Lower leg skin (tissue), 4 donors: ENCODE data around the gene RPL13. TPM values are rescaled to one million over a fixed set of nuclear protein-coding genes. Genes with fewer than 3 reads are reported as not detected.
"Not testable (repeated sequence)": the region's sequence is repeated elsewhere in the genome, so short reads cannot be mapped to it uniquely, and the experiment has no call there.

Source experiments
- DNase-seq, 2 donors: peaks; one replicate each; pipeline ENCODE4 v3.0.0-alpha.2; 2019; ENCODE audit warnings: low spot score in 2 of 2
- H3K4me3 ChIP-seq: fragments of 200-600 bp; sonication (generic); 2 replicates; pipeline ENCODE4 v1.5.1; 2017; ENCODE audit warnings: mild to moderate bottlenecking, low read depth; ENCODE audit not compliant: poor library complexity, severe bottlenecking
- POLR2A ChIP-seq, 2 donors: fragments of 450-650 bp; IDR thresholded peaks; one replicate each; pipeline ENCODE4 v1.6.1; 2016 to 2017; ENCODE audit warnings: antibody characterized with exemption in 2 of 2, mild to moderate bottlenecking in 1 of 2, moderate library complexity in 1 of 2
- whole genome bisulfite sequencing, 2 donors: methylation state at CpG; one replicate each; pipeline ENCODE4 v1.1.5; 2018; 5-methylcytosine and 5-hydroxymethylcytosine counted together
- intact Hi-C: fragments of 100-400 bp; cut with DNase I; formaldehyde crosslinking; loops from one replicate; pipeline ENCODE4 v1.15.0; 2023; ENCODE audit warnings: low total_unique reads
- total RNA-seq, 4 donors: library from RNA; depleted of rRNA; stranded (reverse); fragments of >200 nt; gene quantifications; one replicate each; pipeline ENCODE4 v1.1.0, GENCODE V29; 2016
- TF ChIP-seq, protein P1 (sequence below), 3 donors: fragments of 450-650 bp; IDR thresholded peaks; one replicate each; pipeline ENCODE4 v1.5.1; 2016; ENCODE audit warnings: antibody characterized with exemption in 3 of 3, mild to moderate bottlenecking in 3 of 3, moderate library complexity in 2 of 3

Gene RPL13
- total RNA-seq, 4 donors from 2014 or later: 8,523 to 25,229 (median 9,742) TPM

DNA sequence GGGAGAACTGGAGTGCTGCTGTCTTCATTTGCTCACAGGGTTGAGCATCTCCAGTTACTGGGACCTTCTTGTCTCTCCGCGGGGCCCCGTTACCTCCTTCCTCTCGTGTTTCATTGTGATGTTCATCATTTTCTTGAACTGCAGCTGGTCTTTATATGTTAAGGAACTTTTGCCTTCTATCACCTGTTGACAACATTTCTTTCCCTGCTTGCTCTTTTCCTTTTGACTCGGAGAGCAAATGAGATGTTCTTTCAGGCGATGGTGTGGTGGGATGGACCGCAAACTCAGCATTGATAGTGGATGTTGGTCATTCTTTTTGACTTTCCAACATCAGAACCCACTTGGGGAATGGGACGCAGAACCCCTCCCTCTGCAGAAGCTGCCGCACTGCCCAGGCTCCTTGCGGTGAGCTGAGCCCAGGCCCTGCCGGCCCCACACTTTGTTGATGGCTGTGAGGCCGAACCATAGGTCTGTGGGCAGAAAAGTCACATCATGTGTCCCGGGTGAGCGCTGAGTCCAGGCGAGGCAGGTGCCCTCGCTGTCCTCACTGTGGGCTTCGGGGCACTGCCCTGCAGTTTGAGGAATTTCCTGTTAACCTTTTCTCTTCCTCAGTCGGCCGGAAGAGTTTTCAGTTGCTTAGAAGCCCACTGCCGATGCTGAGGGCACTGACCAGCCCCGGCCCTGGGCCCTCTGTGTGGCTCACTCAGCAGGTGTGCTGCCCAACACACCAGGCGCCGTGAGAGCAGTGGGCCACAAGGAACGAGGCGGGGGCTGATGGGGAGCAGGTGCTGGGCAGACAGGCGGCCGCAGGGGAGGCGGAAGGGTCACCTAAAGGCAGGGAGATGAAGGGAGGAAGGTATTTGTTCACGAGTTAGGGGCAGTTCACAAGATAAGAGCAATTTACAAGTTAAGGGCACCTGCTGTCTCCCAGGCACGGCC lies 7.4 kb downstream of the RPL13 start:
- 77 to 82% methylated on average over 30 of the region's 30 CpGs for WGBS, 2 donors
- no peak for DNase-seq
- no peak for TF ChIP-seq POLR2A (IDR thresholded peaks at IDR 0.05)
- TF ChIP-seq, protein P1, sequence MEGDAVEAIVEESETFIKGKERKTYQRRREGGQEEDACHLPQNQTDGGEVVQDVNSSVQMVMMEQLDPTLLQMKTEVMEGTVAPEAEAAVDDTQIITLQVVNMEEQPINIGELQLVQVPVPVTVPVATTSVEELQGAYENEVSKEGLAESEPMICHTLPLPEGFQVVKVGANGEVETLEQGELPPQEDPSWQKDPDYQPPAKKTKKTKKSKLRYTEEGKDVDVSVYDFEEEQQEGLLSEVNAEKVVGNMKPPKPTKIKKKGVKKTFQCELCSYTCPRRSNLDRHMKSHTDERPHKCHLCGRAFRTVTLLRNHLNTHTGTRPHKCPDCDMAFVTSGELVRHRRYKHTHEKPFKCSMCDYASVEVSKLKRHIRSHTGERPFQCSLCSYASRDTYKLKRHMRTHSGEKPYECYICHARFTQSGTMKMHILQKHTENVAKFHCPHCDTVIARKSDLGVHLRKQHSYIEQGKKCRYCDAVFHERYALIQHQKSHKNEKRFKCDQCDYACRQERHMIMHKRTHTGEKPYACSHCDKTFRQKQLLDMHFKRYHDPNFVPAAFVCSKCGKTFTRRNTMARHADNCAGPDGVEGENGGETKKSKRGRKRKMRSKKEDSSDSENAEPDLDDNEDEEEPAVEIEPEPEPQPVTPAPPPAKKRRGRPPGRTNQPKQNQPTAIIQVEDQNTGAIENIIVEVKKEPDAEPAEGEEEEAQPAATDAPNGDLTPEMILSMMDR (IDR thresholded peaks at IDR 0.05): no peak
- intact Hi-C loops: no loop called here
- no peak overlapping the region for H3K4me3 ChIP-seq

DNA sequence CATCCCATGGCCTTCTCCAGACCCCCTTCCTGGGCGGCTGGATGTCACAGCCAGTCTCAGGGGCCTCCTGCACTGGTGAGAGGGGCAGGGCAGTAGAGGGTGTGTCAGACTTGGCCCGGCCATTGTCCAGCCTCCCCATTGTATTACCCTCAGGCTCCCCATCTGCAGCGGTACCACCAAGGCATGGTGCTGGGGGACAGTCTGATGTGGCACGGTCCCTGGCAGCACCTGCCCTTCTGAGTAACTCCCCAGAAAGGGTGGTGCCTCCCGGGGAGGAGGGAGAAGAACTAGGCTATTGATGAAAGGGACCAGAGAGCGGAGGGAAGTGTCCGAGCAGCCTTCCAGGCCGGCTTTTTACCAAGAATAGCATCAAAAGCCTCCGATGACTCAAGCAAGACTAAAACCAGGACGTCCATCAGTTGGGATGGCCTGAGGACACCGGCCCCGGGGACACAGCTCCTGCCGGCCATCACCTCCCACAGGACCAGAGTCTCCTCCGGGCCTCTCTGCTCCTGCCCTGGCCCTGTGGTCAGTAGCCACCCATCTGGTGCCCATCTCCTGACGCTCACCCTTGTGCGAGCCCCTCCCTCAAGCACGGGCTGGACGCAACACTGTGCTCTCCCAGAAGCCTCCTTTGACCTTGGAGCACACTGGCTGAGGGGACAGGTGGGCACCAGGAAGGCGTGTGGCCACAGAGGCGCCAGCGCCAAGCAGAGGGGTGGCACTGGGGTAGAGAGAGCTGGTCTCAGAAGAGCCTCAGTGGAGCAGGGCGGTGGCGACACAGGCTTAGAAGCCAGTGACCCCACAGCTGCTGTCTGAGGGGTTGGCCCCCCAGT lies 9.2 kb downstream of the RPL13 start:
- H3K4me3 ChIP-seq: no peak overlapping the region
- TF ChIP-seq, protein P1 (IDR thresholded peaks at IDR 0.05): no peak
- no peak for TF ChIP-seq POLR2A (IDR thresholded peaks at IDR 0.05)
- intact Hi-C loops: no loop called here
- WGBS, 2 donors: 77 to 80% methylated on average over 22 to 23 of the region's 23 CpGs
- no peak for DNase-seq

DNA sequence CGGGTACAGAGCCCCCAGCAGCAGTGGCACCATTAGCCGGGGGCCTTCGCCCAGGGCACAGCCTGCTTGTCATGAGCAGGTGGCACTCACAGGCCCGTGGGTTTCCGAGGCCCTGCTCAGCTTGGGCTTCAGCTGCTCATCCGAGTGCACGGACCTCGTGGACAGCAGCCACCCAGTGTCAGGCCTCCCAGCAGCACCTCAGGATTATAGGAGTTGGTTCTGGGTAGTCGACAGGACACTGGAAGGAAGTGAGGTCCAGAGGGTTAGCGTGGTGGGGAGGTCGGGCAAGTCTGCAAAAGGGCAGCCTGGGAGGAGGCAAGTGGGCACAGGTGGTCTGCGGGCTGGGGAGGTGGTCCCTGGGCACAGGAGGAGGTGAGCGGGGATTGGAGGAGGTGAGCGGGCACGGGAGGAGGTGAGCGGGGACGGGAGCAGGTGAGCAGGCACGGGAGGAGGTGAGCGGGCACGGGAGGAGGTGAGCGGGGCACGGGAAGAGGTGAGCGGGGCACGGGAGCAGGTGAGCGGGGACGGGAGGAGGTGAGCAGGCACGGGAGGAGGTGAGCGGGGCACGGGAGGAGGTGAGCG lies 10.0 kb downstream of the RPL13 start:
- TF ChIP-seq, protein P1 (IDR thresholded peaks at IDR 0.05): no peak
- TF ChIP-seq POLR2A (IDR thresholded peaks at IDR 0.05): no peak
- WGBS, 2 donors: 75 to 86% methylated on average over 24 to 29 of the region's 30 CpGs
- intact Hi-C loops: no loop called here
- no peak overlapping the region for H3K4me3 ChIP-seq
- no peak for DNase-seq

DNA sequence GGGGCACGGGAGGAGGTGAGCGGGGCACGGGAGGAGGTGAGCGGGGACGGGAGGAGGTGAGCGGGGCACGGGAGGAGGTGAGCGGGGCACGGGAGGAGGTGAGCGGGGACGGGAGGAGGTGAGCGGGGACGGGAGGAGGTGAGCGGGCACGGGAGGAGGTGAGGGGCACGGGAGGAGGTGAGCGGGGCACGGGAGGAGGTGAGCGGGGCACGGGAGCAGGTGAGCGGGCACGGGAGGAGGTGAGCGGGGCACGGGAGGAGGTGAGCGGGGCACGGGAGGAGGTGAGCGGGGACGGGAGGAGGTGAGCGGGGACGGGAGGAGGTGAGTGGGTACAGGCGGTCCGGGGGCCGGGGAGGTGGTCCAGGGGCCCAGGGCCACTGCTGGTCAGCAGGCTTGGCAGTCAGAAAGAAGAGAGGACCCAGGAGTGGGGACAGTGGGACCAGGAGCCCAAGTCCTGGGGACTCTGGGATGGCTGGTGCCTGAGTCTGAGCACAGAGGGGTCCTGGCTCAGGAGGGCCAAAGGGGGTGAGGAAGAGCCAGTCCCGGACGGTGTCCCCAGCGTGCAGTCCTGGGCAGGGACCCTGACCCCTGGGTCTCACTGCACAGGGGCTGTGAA lies 10.6 kb downstream of the RPL13 start:
- DNase-seq, H3K4me3 ChIP-seq, intact Hi-C loops: not testable (repeated sequence)
- WGBS, 2 donors: 82 to 86% methylated on average over 25 to 35 of the region's 36 CpGs

DNA sequence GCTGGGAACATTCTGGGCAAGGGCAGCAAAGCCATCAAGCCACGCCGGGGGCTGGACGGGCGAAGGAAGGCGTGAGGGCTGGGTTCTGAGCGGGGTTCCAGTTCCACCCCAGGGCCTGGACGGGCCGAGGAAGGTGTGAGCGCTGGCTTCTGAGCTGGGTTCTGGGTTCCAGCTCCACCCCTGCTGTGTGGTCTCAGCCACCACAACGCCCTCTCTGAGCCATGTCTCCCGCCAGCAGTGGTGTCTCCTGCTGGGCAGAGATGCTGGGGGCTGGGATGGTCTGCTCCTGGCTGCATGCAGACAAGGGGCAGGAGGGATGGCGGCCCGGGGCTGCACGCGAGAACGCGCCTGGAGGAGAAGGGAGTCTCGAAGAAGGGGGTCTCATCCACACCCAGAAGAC lies 11.2 kb downstream of the RPL13 start:
- intact Hi-C loops: no loop called here
- 69 to 87% methylated on average over 14 to 18 of the region's 18 CpGs for WGBS, 2 donors
- no peak for TF ChIP-seq POLR2A (IDR thresholded peaks at IDR 0.05)
- TF ChIP-seq, protein P1 (IDR thresholded peaks at IDR 0.05): no peak
- H3K4me3 ChIP-seq: no peak overlapping the region
- DNase-seq: no peak
